DOHH2 (cell line): ENCODE data around the gene PRDX6.

Experiments used
- EZH2phosphoT487 ChIP-seq: fragments of 200-600 bp; sonication (generic); IDR thresholded peaks from 2 replicates; pipeline ENCODE4 v1.6.1; 2017; ENCODE audit warnings: borderline replicate concordance, mild to moderate bottlenecking, antibody characterized with exemption, low read length, moderate library complexity, mixed read lengths
- TF ChIP-seq, protein P1 (sequence below): fragments of 200-600 bp; sonication (generic); IDR thresholded peaks from one replicate; pipeline ENCODE4 v1.5.1; 2014; ENCODE audit warnings: antibody characterized with exemption, mild to moderate bottlenecking, low read depth, low read length; ENCODE audit not compliant: poor library complexity, severe bottlenecking

DNA sequence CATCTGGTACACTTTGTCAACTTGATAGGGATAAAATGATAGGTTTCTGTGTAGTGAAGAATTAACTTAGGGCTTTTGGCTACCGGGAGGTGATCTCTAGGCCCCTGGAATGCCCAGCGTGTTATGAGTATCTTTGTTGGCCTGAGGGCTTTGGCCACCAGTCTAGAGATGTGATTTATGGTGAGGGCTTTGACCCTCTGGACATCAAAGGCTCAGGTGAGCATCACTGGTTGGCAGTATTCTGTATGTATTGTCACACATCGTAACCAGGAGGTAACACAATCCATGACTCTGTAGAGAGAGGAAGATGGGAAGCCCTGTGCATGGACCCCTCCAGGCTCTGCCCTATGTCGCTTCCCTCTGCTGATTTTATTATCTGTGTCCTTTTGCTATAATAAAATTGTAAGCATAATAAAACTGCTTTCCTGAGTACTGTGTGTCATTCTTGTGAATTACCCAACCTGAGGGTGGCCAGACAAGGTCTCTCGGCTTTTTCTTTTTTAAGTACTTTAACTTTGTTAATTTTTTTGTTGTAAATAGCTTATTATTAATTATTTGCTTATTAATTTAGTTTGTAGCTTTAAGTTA, 40.2 kb upstream of the PRDX6 start:
- TF ChIP-seq, protein P1, sequence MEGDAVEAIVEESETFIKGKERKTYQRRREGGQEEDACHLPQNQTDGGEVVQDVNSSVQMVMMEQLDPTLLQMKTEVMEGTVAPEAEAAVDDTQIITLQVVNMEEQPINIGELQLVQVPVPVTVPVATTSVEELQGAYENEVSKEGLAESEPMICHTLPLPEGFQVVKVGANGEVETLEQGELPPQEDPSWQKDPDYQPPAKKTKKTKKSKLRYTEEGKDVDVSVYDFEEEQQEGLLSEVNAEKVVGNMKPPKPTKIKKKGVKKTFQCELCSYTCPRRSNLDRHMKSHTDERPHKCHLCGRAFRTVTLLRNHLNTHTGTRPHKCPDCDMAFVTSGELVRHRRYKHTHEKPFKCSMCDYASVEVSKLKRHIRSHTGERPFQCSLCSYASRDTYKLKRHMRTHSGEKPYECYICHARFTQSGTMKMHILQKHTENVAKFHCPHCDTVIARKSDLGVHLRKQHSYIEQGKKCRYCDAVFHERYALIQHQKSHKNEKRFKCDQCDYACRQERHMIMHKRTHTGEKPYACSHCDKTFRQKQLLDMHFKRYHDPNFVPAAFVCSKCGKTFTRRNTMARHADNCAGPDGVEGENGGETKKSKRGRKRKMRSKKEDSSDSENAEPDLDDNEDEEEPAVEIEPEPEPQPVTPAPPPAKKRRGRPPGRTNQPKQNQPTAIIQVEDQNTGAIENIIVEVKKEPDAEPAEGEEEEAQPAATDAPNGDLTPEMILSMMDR: no peak
- TF ChIP-seq EZH2phosphoT487: no peak
